ENCODE data around the gene ATF2. TPM values are rescaled to one million over a fixed set of nuclear protein-coding genes. Genes with fewer than 3 reads are reported as not detected.

Gene ATF2
- total and polyA plus RNA-seq, 9 of the 15 experiments (the other 6 are each of a cell fraction or from before 2014, with no cell fraction given) = 24.2 to 111 (median 45.9) TPM

DNA sequence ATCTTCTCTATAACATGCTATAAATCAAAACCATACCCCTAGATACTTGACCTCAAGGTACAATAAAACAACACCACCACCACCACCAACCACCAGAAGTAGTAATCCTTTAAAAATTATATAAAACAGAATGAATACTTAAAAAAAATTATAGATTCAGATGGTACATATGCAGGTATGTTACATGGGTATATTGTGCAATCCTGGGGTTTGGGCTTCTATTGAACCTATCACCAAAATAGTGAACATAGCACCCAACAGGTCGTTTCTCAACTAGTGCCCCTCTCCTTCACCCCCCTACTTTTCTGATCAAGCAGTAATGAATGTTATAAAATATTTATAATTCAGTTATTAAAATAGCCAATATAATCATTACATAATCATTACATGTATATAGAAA lies 91.7 kb downstream of the ATF2 start (continued):
- TF ChIP-seq, protein P1, sequence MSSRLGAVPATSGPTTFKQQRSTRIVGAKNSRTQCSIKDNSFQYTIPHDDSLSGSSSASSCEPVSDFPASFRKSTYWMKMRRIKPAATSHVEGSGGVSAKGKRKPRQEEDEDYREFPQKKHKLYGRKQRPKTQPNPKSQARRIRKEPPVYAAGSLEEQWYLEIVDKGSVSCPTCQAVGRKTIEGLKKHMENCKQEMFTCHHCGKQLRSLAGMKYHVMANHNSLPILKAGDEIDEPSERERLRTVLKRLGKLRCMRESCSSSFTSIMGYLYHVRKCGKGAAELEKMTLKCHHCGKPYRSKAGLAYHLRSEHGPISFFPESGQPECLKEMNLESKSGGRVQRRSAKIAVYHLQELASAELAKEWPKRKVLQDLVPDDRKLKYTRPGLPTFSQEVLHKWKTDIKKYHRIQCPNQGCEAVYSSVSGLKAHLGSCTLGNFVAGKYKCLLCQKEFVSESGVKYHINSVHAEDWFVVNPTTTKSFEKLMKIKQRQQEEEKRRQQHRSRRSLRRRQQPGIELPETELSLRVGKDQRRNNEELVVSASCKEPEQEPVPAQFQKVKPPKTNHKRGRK (tag; IDR thresholded peaks at IDR 0.05) = no peak
- TF ChIP-seq ZNF232 (CRISPR knock-in tag; IDR thresholded peaks at IDR 0.05) (no peak), HCFC1 (IDR thresholded peaks at IDR 0.05; ENCODE audit: low read depth, low read length) (no peak)

DNA sequence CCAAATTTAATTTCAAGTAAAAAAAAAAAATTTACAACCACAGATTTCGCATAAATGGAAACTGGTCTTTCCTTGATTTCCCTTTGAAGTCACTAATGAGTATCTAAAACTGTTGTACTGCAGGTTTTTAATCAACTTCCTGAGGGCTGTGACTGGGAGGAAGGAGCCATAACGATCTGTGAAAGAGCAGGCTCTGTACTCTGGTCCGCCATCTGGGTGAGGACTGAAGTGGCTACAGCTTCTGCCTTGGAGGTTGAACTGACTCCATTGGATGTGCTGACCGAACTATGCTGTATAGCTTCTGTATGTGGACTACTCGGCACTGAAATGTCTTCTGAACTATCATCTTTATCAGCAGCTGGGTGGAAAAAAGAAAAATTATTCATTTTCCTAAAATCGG lies 93.5 kb downstream of the ATF2 start:
- Histone ChIP-seq H3K9ac (ENCODE audit: insufficient read depth in 1 of 2, low read depth in 2 of 2, low read length in 2 of 2) (no peak overlapping the region), H4K20me1 (replicated peaks; ENCODE audit: control insufficient read depth, insufficient read depth, low read length) (no peaks in the 10 kb centered on the region), H3K4me2 (ENCODE audit: insufficient read depth, low read length) (no peak overlapping the region), H3K4me3 (no peak overlapping the region), H3K27ac (ENCODE audit: extremely low read depth, low read depth, low read length) (no peak overlapping the region), H3K79me2 (ENCODE audit: control insufficient read depth, insufficient read depth, low read length) (no peaks in the 10 kb centered on the region), H3K4me1 (replicated peaks in 1 of 2; ENCODE audit: control insufficient read depth in 2 of 2, insufficient read depth in 2 of 2, low read length in 2 of 2) (no peaks in the 10 kb centered on the region), H3K27me3 (ENCODE audit: control insufficient read depth in 2 of 2, insufficient read depth in 2 of 2, low read length in 2 of 2) (no peaks in the 10 kb centered on the region), H3K9me1 (ENCODE audit: control insufficient read depth, insufficient read depth, low read length) (no peaks in the 10 kb centered on the region), H3K9me3 (replicated peaks; ENCODE audit: control insufficient read depth, insufficient read depth, low read depth, low read length) (no peaks in the 10 kb centered on the region), H2AFZ (ENCODE audit: low read depth, low read length) (no peak overlapping the region), H3K36me3 (ENCODE audit: control insufficient read depth, insufficient read depth, low read length) (peaks cover 68% of the 10 kb centered on the region)
- POLR2A ChIA-PET = no interaction called here
- no TSS peak for BruUV-seq (replicated peaks)
- no peak for FAIRE-seq
- in situ Hi-C loops (cut with MboI) (no loop called here), intact Hi-C loops (cut with micrococcal nuclease) (no loop called here)
- CTCF ChIA-PET (ENCODE audit: low intra/inter-chr PET ratio) = no interaction called here
- no peak for DNase-seq (ENCODE audit: extremely low read depth in 1 of 4, low spot score in 3 of 4)
- no peak for ATAC-seq
- 93% methylated on average over 6 of the region's 6 CpGs for WGBS (ENCODE audit: insufficient coverage, low coverage, missing lambda C conversion rate)
- TF ChIP-seq, protein P2, sequence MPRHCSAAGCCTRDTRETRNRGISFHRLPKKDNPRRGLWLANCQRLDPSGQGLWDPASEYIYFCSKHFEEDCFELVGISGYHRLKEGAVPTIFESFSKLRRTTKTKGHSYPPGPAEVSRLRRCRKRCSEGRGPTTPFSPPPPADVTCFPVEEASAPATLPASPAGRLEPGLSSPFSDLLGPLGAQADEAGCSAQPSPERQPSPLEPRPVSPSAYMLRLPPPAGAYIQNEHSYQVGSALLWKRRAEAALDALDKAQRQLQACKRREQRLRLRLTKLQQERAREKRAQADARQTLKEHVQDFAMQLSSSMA (CRISPR knock-in tag; IDR thresholded peaks at IDR 0.05) = no peak
- TF ChIP-seq, protein P3, sequence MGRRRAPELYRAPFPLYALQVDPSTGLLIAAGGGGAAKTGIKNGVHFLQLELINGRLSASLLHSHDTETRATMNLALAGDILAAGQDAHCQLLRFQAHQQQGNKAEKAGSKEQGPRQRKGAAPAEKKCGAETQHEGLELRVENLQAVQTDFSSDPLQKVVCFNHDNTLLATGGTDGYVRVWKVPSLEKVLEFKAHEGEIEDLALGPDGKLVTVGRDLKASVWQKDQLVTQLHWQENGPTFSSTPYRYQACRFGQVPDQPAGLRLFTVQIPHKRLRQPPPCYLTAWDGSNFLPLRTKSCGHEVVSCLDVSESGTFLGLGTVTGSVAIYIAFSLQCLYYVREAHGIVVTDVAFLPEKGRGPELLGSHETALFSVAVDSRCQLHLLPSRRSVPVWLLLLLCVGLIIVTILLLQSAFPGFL (CRISPR knock-in tag; IDR thresholded peaks at IDR 0.05) = no peak
- TF ChIP-seq KLF16 (IDR thresholded peaks at IDR 0.05) (no peak), CBFA2T2 (conservative IDR thresholded peaks at IDR 0.05) (no peak), EP400 (IDR thresholded peaks at IDR 0.05) (no peak), ERF (CRISPR knock-in tag; IDR thresholded peaks at IDR 0.05) (no peak), LARP7 (IDR thresholded peaks at IDR 0.05) (no peak), ZNF695 (CRISPR knock-in tag; IDR thresholded peaks at IDR 0.05) (no peak), MIER1 (IDR thresholded peaks at IDR 0.05; ENCODE audit: low read depth) (no peak), ZC3H4 (CRISPR knock-in tag; IDR thresholded peaks at IDR 0.05; ENCODE audit: borderline replicate concordance) (no peak)
- TF ChIP-seq, protein P4, sequence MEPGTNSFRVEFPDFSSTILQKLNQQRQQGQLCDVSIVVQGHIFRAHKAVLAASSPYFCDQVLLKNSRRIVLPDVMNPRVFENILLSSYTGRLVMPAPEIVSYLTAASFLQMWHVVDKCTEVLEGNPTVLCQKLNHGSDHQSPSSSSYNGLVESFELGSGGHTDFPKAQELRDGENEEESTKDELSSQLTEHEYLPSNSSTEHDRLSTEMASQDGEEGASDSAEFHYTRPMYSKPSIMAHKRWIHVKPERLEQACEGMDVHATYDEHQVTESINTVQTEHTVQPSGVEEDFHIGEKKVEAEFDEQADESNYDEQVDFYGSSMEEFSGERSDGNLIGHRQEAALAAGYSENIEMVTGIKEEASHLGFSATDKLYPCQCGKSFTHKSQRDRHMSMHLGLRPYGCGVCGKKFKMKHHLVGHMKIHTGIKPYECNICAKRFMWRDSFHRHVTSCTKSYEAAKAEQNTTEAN (CRISPR knock-in tag; IDR thresholded peaks at IDR 0.05) = no peak
- TF ChIP-seq, protein P5, sequence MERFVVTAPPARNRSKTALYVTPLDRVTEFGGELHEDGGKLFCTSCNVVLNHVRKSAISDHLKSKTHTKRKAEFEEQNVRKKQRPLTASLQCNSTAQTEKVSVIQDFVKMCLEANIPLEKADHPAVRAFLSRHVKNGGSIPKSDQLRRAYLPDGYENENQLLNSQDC (CRISPR knock-in tag; IDR thresholded peaks at IDR 0.05) = no peak
- TF ChIP-seq, protein P6, sequence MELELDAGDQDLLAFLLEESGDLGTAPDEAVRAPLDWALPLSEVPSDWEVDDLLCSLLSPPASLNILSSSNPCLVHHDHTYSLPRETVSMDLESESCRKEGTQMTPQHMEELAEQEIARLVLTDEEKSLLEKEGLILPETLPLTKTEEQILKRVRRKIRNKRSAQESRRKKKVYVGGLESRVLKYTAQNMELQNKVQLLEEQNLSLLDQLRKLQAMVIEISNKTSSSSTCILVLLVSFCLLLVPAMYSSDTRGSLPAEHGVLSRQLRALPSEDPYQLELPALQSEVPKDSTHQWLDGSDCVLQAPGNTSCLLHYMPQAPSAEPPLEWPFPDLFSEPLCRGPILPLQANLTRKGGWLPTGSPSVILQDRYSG (tag; conservative IDR thresholded peaks at IDR 0.05; ENCODE audit: low read depth) = no peak
